Bronchial epithelial cell (primary cell): Measurements from ENCODE around the gene GPR55. TPM values are rescaled to one million over a fixed set of nuclear protein-coding genes. Genes with fewer than 3 reads are reported as not detected.

Experiments
- DNase-seq: peaks from one replicate; pipeline ENCODE4 v3.0.0-alpha.2; 2010; ENCODE audit warnings: low read depth
- FAIRE-seq: peaks from 2 replicates; lab custom pipeline; 2011; peaks lifted over from hg19 to GRCh38; lab: Jason Lieb, UNC
- H3K27me3 ChIP-seq: 2 replicates; pipeline ENCODE4 v1.5.1; 2011; ENCODE audit warnings: low read length; ENCODE audit not compliant: control insufficient read depth, insufficient read depth
- H3K36me3 ChIP-seq: 2 replicates; pipeline ENCODE4 v1.5.1; 2011; ENCODE audit warnings: low read length; ENCODE audit not compliant: control insufficient read depth, insufficient read depth
- H3K4me3 ChIP-seq: 2 replicates; pipeline ENCODE4 v1.5.1; 2011; ENCODE audit warnings: mild to moderate bottlenecking, low read depth, low read length, control low read depth
- CTCF ChIP-seq: IDR thresholded peaks from 2 replicates; pipeline ENCODE4 v1.5.1; 2011; ENCODE audit warnings: mild to moderate bottlenecking, moderate library complexity, low read length, control low read depth, inconsistent platforms; ENCODE audit not compliant: insufficient read depth, severe bottlenecking
- total RNA-seq: library from RNA; depleted of rRNA; stranded (reverse); fragments of >200 nt; gene quantifications from 2 replicates; pipeline ENCODE4 v1.2.1, GENCODE V29; 2014

The GPR55 gene
- total RNA-seq, 1 donor from 2014 or later: not detected

- peaks cover 2% of the 10 kb centered on the region for H3K27me3 ChIP-seq
- no peak overlapping the region for H3K4me3 ChIP-seq
- no peak for TF ChIP-seq CTCF
- H3K36me3 ChIP-seq: no peaks in the 10 kb centered on the region
- DNase-seq: no peak
- no peak for FAIRE-seq
Measured at GRCh38 chr2:230893338-230893737, 31.7 kb downstream of the GPR55 start.

GRCh38 chr2:230891509-230891908, 33.5 kb downstream of the GPR55 start:
- Histone ChIP-seq H3K27me3 (peaks cover 1% of the 10 kb centered on the region), H3K36me3 (no peaks in the 10 kb centered on the region), H3K4me3 (no peak overlapping the region)
- DNase-seq (no peak), FAIRE-seq (no peak)
- no peak for TF ChIP-seq CTCF

- H3K27me3 ChIP-seq: no peaks in the 10 kb centered on the region
- TF ChIP-seq CTCF: no peak
- no peak for DNase-seq
- no peak for FAIRE-seq
- no peaks in the 10 kb centered on the region for H3K36me3 ChIP-seq
- no peak overlapping the region for H3K4me3 ChIP-seq
Measured at GRCh38 chr2:230891064-230891463, 34.0 kb downstream of the GPR55 start.

GRCh38 chr2:230890646-230891045, 34.4 kb downstream of the GPR55 start:
- FAIRE-seq (no peak), DNase-seq (no peak)
- TF ChIP-seq CTCF: no peak
- no peak overlapping the region for H3K4me3 ChIP-seq
- H3K36me3 ChIP-seq: no peaks in the 10 kb centered on the region
- no peaks in the 10 kb centered on the region for H3K27me3 ChIP-seq

GRCh38 chr2:230889911-230890601, 35.0 kb downstream of the GPR55 start:
- TF ChIP-seq CTCF: no peak
- FAIRE-seq: no peak
- no peaks in the 10 kb centered on the region for H3K36me3 ChIP-seq
- no peak for DNase-seq
- H3K27me3 ChIP-seq: no peaks in the 10 kb centered on the region
- H3K4me3 ChIP-seq: no peak overlapping the region
